ENCODE data around the gene PALB2.

- TF ChIP-seq CTCF (IDR thresholded peaks at IDR 0.05): no peak
- no peak for TF ChIP-seq EP300 (IDR thresholded peaks at IDR 0.05)
Measured at GRCh38 chr16:23670137-23670776, 29.1 kb upstream of the PALB2 start.
